ENCODE results near the gene IL34. TPM values are rescaled to one million over a fixed set of nuclear protein-coding genes. Genes with fewer than 3 reads are reported as not detected.

Gene IL34
- total and polyA plus RNA-seq, 2 of the 13 experiments (the other 11 are each of a cell fraction or from before 2014, with no cell fraction given): 1.2 to 1.3 TPM

- no peak for TF ChIP-seq SMARCE1 (IDR thresholded peaks at IDR 0.05; ENCODE audit: borderline replicate concordance)
- TF ChIP-seq RBM22 (optimal IDR thresholded peaks at IDR 0.05; ENCODE audit: low read length): peak; percentile 18
- peak; percentile 54; the same call in 1 of the 2 replicates for TF ChIP-seq UBTF (CRISPR knock-in tag; IDR thresholded peaks at IDR 0.05)
- 0 out of 2 replicates have a peak, but pooled peaks have one; percentile 2 for TF ChIP-seq ZNF788 (CRISPR knock-in tag; IDR thresholded peaks at IDR 0.05; ENCODE audit: borderline replicate concordance)
- no peak for TF ChIP-seq NR0B2 (CRISPR knock-in tag; IDR thresholded peaks at IDR 0.05)
- TF ChIP-seq ZNF839 (CRISPR knock-in tag; IDR thresholded peaks at IDR 0.05; ENCODE audit: borderline replicate concordance): 0 out of 2 replicates have a peak, but pooled peaks have one; percentile 60
- TF ChIP-seq HIC2 (CRISPR knock-in tag; IDR thresholded peaks at IDR 0.05; ENCODE audit: low read depth): 0 out of 2 replicates have a peak, but pooled peaks have one; percentile 21
- no peak for TF ChIP-seq ZNF407 (CRISPR knock-in tag; IDR thresholded peaks at IDR 0.05; ENCODE audit: not compliant biosample characterization)
- no peak for TF ChIP-seq REXO4 (CRISPR knock-in tag; IDR thresholded peaks at IDR 0.05; ENCODE audit: borderline replicate concordance)
- TF ChIP-seq ZNF615 (CRISPR knock-in tag; IDR thresholded peaks at IDR 0.05; ENCODE audit: borderline replicate concordance): no peak
- TF ChIP-seq THAP8 (CRISPR knock-in tag; IDR thresholded peaks at IDR 0.05; ENCODE audit: borderline replicate concordance): 0 out of 2 replicates have a peak, but pooled peaks have one; percentile 29
These were observed 57.5 kb downstream of the IL34 start (continued) for GRCh38 chr16:70703835-70704381.
